ENCODE data around the gene VMP1. TPM values are rescaled to one million over a fixed set of nuclear protein-coding genes. Genes with fewer than 3 reads are reported as not detected.

The VMP1 gene
- total and polyA plus RNA-seq, 2 of the 13 experiments (the other 11 are each of a cell fraction or from before 2014, with no cell fraction given): 186 to 271 TPM

DNA sequence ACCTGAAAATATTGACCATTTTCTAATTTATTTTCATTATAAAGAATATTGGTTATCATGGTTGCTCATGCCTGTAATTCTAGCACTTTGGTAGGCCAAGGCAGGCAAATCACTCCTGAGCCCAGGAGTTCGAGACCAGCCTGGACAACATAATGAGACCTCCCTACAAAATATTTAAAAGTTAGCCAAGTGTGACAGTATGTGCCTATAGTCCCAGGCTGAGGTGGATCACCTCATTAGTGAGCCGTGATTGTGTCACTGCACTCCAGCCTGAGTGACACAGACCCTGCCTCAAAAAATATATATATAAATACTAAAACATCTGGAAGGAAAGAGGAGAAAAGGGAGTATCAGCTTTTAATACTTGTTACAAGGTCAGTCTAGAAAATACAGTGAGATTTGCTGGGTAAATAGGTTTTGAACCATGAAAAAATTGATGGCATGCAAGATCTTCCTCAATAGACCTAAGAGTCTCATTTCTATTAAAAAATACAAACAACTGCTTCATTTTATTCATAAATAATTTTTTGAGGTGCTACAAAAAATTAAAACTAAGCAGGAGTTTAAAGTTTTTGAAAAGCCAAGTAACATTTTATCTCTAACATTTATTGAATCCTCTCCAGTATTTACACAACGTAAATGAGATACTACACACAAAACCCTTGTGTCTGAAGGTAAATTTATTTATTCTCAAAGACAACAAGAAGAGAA lies 137.6 kb downstream of the VMP1 start (continued):
- no peak for TF ChIP-seq TRIM24 (CRISPR knock-in tag; IDR thresholded peaks at IDR 0.05)
- no peak for TF ChIP-seq DNMT1 (CRISPR knock-in tag; IDR thresholded peaks at IDR 0.05)
- TF ChIP-seq ZNF773 (CRISPR knock-in tag; IDR thresholded peaks at IDR 0.05; ENCODE audit: borderline replicate concordance): no peak
- TF ChIP-seq, protein P1, sequence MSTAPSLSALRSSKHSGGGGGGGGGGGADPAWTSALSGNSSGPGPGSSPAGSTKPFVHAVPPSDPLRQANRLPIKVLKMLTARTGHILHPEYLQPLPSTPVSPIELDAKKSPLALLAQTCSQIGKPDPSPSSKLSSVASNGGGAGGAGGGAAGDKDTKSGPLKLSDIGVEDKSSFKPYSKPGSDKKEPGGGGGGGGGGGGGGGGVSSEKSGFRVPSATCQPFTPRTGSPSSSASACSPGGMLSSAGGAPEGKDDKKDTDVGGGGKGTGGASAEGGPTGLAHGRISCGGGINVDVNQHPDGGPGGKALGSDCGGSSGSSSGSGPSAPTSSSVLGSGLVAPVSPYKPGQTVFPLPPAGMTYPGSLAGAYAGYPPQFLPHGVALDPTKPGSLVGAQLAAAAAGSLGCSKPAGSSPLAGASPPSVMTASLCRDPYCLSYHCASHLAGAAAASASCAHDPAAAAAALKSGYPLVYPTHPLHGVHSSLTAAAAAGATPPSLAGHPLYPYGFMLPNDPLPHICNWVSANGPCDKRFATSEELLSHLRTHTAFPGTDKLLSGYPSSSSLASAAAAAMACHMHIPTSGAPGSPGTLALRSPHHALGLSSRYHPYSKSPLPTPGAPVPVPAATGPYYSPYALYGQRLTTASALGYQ (CRISPR knock-in tag; IDR thresholded peaks at IDR 0.05): no peak
- TF ChIP-seq THAP11 (CRISPR knock-in tag; IDR thresholded peaks at IDR 0.05): no peak
- no peak for TF ChIP-seq SALL1 (CRISPR knock-in tag; IDR thresholded peaks at IDR 0.05)
- TF ChIP-seq, protein P2, sequence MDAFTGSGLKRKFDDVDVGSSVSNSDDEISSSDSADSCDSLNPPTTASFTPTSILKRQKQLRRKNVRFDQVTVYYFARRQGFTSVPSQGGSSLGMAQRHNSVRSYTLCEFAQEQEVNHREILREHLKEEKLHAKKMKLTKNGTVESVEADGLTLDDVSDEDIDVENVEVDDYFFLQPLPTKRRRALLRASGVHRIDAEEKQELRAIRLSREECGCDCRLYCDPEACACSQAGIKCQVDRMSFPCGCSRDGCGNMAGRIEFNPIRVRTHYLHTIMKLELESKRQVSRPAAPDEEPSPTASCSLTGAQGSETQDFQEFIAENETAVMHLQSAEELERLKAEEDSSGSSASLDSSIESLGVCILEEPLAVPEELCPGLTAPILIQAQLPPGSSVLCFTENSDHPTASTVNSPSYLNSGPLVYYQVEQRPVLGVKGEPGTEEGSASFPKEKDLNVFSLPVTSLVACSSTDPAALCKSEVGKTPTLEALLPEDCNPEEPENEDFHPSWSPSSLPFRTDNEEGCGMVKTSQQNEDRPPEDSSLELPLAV (CRISPR knock-in tag; conservative IDR thresholded peaks at IDR 0.05; ENCODE audit: low read depth): no peak
- TF ChIP-seq, protein P3, sequence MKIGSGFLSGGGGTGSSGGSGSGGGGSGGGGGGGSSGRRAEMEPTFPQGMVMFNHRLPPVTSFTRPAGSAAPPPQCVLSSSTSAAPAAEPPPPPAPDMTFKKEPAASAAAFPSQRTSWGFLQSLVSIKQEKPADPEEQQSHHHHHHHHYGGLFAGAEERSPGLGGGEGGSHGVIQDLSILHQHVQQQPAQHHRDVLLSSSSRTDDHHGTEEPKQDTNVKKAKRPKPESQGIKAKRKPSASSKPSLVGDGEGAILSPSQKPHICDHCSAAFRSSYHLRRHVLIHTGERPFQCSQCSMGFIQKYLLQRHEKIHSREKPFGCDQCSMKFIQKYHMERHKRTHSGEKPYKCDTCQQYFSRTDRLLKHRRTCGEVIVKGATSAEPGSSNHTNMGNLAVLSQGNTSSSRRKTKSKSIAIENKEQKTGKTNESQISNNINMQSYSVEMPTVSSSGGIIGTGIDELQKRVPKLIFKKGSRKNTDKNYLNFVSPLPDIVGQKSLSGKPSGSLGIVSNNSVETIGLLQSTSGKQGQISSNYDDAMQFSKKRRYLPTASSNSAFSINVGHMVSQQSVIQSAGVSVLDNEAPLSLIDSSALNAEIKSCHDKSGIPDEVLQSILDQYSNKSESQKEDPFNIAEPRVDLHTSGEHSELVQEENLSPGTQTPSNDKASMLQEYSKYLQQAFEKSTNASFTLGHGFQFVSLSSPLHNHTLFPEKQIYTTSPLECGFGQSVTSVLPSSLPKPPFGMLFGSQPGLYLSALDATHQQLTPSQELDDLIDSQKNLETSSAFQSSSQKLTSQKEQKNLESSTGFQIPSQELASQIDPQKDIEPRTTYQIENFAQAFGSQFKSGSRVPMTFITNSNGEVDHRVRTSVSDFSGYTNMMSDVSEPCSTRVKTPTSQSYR (CRISPR knock-in tag; IDR thresholded peaks at IDR 0.05; ENCODE audit: borderline replicate concordance): no peak
- TF ChIP-seq RFX3 (CRISPR knock-in tag; IDR thresholded peaks at IDR 0.05): no peak
- TF ChIP-seq, protein P4, sequence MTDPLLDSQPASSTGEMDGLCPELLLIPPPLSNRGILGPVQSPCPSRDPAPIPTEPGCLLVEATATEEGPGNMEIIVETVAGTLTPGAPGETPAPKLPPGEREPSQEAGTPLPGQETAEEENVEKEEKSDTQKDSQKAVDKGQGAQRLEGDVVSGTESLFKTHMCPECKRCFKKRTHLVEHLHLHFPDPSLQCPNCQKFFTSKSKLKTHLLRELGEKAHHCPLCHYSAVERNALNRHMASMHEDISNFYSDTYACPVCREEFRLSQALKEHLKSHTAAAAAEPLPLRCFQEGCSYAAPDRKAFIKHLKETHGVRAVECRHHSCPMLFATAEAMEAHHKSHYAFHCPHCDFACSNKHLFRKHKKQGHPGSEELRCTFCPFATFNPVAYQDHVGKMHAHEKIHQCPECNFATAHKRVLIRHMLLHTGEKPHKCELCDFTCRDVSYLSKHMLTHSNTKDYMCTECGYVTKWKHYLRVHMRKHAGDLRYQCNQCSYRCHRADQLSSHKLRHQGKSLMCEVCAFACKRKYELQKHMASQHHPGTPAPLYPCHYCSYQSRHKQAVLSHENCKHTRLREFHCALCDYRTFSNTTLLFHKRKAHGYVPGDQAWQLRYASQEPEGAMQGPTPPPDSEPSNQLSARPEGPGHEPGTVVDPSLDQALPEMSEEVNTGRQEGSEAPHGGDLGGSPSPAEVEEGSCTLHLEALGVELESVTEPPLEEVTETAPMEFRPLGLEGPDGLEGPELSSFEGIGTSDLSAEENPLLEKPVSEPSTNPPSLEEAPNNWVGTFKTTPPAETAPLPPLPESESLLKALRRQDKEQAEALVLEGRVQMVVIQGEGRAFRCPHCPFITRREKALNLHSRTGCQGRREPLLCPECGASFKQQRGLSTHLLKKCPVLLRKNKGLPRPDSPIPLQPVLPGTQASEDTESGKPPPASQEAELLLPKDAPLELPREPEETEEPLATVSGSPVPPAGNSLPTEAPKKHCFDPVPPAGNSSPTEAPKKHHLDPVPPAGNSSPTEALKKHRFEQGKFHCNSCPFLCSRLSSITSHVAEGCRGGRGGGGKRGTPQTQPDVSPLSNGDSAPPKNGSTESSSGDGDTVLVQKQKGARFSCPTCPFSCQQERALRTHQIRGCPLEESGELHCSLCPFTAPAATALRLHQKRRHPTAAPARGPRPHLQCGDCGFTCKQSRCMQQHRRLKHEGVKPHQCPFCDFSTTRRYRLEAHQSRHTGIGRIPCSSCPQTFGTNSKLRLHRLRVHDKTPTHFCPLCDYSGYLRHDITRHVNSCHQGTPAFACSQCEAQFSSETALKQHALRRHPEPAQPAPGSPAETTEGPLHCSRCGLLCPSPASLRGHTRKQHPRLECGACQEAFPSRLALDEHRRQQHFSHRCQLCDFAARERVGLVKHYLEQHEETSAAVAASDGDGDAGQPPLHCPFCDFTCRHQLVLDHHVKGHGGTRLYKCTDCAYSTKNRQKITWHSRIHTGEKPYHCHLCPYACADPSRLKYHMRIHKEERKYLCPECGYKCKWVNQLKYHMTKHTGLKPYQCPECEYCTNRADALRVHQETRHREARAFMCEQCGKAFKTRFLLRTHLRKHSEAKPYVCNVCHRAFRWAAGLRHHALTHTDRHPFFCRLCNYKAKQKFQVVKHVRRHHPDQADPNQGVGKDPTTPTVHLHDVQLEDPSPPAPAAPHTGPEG (CRISPR knock-in tag; IDR thresholded peaks at IDR 0.05): no peak
- TF ChIP-seq CCDC6 (CRISPR knock-in tag; IDR thresholded peaks at IDR 0.05): no peak
- TF ChIP-seq SIX4 (CRISPR knock-in tag; IDR thresholded peaks at IDR 0.05): no peak
- no peak for TF ChIP-seq TOE1 (CRISPR knock-in tag; IDR thresholded peaks at IDR 0.05)
- TF ChIP-seq CHD4 (IDR thresholded peaks at IDR 0.05; ENCODE audit: borderline replicate concordance, low read length): no peak; the same call in 1 of the 2 replicates
